Tibial artery (tissue), 4 donors: Measurements from ENCODE around the gene PDE6A.
"Not testable (repeated sequence)": the region's sequence is repeated elsewhere in the genome, so short reads cannot be mapped to it uniquely, and the experiment has no call there.

Source experiments
- DNase-seq, 2 donors: peaks; one replicate each; pipeline ENCODE4 v3.0.0-alpha.2; 2019
- H3K27ac ChIP-seq, 2 donors: fragments of 200-600 bp; sonication (generic) in 1 of 2; 1 replicate in 1 of 2; 2 replicates in 1 of 2; pipeline ENCODE4 v1.5.1; 2018 to 2019; ENCODE audit warnings: mild to moderate bottlenecking in 1 of 2
- H3K27me3 ChIP-seq, 2 donors: fragments of 200-600 bp; sonication (generic) in 1 of 2; one replicate each; pipeline versions ENCODE4 v1.5.1 to v1.6.0; 2016 to 2019
- H3K36me3 ChIP-seq, 3 donors: fragments of 200-600 bp; sonication (generic) in 2 of 3; one replicate each; pipeline ENCODE4 v1.5.1; 2016 to 2019; ENCODE audit warnings: mild to moderate bottlenecking in 2 of 3
- H3K4me1 ChIP-seq, 4 donors: fragments of 200-600 bp; sonication (generic) in 2 of 4; 1 replicate in 3 of 4; 2 replicates in 1 of 4; pipeline ENCODE4 v1.5.1; 2016 to 2019
- H3K4me3 ChIP-seq, 2 donors: fragments of 200-600 bp; sonication (generic) in 1 of 2; 1 replicate in 1 of 2; 2 replicates in 1 of 2; pipeline ENCODE4 v1.5.1; 2018 to 2019; ENCODE audit warnings: mild to moderate bottlenecking in 2 of 2
- H3K9me3 ChIP-seq, 3 donors: fragments of 200-600 bp; sonication (generic) in 1 of 3; one replicate each; pipeline ENCODE4 v1.5.1; 2016 to 2019
- intact Hi-C: fragments of 100-400 bp; cut with DNase I; formaldehyde crosslinking; loops from one replicate; pipeline ENCODE4 v1.15.0; 2023; ENCODE audit warnings: low total_unique reads
- TF ChIP-seq, protein P1 (sequence below), 2 experiments: fragments of 200-600 bp in 1 of 2; fragments of 450-650 bp in 1 of 2; IDR thresholded peaks; one replicate each; pipeline ENCODE4 v1.5.1; 2017 to 2019; ENCODE audit warnings: antibody characterized with exemption in 2 of 2, mild to moderate bottlenecking in 1 of 2, moderate library complexity in 1 of 2

Gene PDE6A

DNA sequence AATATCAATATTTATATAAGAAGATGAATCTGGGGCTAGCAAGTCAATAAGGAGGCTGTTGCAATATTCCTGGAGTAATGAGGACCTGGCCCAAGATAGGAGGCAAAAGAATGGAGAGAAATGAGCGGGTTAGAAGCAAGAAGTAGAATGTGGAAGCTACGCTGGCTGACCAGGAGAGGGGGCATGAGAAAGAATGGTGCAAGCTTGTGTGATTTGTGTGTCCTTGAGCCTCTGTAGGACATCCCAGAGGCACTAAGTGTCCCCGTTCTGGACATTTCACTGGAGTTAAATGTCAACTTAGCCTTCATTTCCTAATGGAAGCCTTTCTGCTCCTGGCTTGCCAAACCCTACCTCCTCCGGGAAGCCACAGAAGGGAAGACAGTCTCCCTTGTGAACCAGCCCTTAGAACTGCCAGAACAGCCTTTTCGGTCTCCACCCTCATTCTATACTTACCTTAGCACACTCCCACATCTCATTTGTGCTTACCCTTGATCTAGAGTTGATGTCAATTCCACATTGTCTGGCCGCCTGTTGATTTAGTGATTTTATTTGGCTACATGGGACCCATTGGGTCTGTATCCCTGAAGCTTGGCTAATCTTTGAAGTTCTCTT is 6.7 kb upstream of the PDE6A start:
- Histone ChIP-seq H3K27ac (no peak overlapping the region), H3K36me3 (no peaks in the 10 kb centered on the region), H3K27me3 (no peaks in the 10 kb centered on the region), H3K4me1 (no peaks in the 10 kb centered on the region), H3K4me3 (no peak overlapping the region), H3K9me3 (no peaks in the 10 kb centered on the region)
- intact Hi-C loops = no loop called here
- TF ChIP-seq, protein P1, sequence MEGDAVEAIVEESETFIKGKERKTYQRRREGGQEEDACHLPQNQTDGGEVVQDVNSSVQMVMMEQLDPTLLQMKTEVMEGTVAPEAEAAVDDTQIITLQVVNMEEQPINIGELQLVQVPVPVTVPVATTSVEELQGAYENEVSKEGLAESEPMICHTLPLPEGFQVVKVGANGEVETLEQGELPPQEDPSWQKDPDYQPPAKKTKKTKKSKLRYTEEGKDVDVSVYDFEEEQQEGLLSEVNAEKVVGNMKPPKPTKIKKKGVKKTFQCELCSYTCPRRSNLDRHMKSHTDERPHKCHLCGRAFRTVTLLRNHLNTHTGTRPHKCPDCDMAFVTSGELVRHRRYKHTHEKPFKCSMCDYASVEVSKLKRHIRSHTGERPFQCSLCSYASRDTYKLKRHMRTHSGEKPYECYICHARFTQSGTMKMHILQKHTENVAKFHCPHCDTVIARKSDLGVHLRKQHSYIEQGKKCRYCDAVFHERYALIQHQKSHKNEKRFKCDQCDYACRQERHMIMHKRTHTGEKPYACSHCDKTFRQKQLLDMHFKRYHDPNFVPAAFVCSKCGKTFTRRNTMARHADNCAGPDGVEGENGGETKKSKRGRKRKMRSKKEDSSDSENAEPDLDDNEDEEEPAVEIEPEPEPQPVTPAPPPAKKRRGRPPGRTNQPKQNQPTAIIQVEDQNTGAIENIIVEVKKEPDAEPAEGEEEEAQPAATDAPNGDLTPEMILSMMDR (IDR thresholded peaks at IDR 0.05) = no peak
- no peak for DNase-seq

DNA sequence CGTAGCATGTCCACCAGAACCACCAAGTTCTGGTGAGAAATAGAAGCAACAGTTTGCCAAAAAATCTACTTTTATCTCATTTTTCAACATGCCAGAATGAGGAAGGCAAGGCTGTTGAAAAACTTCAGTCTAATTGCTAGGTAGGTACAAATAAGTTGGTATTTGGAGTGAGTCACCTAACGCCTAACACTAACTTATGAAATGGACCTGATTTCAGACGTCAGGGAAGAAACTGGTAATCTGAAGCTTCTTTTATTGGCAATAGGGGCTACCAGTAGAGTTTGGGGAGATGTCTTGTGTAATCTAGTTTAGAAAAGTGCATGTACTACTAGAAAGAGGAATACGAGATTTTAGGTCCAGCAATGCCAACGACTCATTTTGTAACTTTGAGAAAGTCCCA is 4.4 kb upstream of the PDE6A start:
- H3K27ac ChIP-seq = no peak overlapping the region
- intact Hi-C loops = no loop called here
- TF ChIP-seq, protein P1 (IDR thresholded peaks at IDR 0.05) = no peak

DNA sequence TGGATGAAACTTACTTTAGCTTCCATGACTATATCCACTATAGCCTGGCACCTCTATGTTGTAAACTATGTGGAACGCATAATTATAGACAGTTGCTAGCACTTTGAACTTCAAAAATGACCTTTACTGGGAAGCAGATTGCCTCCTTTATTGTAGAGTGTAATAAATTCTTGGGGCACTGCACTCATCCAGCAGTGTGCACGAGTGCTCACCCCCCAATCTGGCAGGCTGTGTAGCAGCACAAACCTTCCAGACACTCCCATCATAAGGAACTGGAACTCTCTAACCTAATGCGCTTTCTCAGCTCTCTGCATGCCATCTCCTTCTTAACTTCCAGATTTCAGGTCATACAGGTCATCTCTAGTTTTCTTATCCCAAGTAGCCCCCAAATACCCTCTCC is 1.5 kb upstream of the PDE6A start:
- no peaks in the 10 kb centered on the region for H3K27me3 ChIP-seq
- no peaks in the 10 kb centered on the region for H3K36me3 ChIP-seq
- H3K9me3 ChIP-seq = no peaks in the 10 kb centered on the region
- H3K4me1 ChIP-seq = no peaks in the 10 kb centered on the region
- H3K4me3 ChIP-seq = no peak overlapping the region
- TF ChIP-seq, protein P1 (IDR thresholded peaks at IDR 0.05) = no peak
- intact Hi-C loops = no loop called here
- H3K27ac ChIP-seq = no peak overlapping the region
- DNase-seq = no peak

More for the DNA sequence above, 4.4 kb upstream of the PDE6A start:
- H3K4me3 ChIP-seq = no peak overlapping the region
- no peaks in the 10 kb centered on the region for H3K9me3 ChIP-seq
- H3K36me3 ChIP-seq = no peaks in the 10 kb centered on the region
- no peaks in the 10 kb centered on the region for H3K4me1 ChIP-seq
- no peaks in the 10 kb centered on the region for H3K27me3 ChIP-seq
- DNase-seq = no peak

DNA sequence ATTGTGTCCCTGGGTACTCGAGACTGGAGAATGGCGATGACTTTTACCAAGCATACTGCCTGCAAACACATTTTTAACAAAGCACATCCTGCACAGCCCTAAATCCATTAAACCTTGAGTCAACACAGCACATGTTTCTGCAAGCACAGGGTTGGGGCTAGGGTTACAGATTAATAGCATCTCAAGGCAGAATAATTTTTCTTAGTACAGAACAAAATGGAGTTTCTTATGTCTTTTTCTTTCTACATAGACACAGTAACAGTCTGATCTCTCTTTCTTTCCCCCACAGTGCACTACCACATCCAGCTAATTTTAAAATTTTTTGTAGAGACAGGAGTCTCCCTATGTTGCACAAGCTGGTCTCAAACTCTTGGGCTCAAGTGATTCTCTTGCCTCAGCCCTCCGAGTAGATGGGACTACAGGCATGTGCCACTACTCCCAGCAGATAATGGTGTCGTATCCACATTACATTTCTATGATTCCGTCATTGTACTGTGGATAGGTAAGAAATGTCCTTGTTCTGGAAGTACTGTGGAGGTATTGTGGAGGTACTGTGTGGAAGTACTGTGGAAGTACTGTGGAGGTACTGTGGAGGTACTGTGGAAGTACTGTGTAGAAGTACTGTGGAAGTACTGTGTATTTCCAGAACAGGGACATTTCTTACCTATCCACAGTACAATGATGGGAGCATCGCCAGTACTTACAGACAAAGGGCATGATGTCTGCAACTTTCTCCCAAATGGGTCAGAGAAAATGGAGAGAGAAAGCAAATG is 1.2 kb downstream of the PDE6A start:
- H3K9me3 ChIP-seq, H3K27ac ChIP-seq, intact Hi-C loops, H3K4me3 ChIP-seq, H3K36me3 ChIP-seq, DNase-seq, H3K27me3 ChIP-seq: not testable (repeated sequence)
- H3K4me1 ChIP-seq = peaks cover 0 to 21% (median 17%) of the 10 kb centered on the region in 4 donors

DNA sequence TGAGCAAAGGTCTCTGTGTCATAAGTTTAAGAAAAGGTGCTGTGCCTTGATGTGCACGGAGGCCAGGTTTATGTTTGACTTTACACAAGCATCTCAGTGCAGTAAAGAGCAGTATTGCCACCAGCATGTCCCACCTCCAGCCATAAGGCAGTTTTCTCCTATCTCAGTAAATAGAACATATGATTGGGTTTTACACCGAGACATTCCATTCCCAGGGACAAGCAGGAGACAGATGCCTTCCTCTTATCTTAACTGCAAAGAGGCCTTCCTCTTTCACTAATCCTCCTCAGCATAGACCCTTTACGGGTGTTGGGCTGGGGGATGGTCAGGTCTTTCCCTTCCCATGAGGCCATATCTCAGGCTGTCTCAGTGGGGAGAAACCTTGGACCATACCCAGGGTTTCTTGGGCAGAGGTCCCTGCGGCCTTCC is 1.8 kb downstream of the PDE6A start:
- H3K36me3 ChIP-seq, DNase-seq, H3K27ac ChIP-seq, H3K9me3 ChIP-seq, H3K27me3 ChIP-seq, H3K4me3 ChIP-seq, intact Hi-C loops: not testable (repeated sequence)
- peaks cover 0 to 27% (median 23%) of the 10 kb centered on the region in 4 donors for H3K4me1 ChIP-seq

DNA sequence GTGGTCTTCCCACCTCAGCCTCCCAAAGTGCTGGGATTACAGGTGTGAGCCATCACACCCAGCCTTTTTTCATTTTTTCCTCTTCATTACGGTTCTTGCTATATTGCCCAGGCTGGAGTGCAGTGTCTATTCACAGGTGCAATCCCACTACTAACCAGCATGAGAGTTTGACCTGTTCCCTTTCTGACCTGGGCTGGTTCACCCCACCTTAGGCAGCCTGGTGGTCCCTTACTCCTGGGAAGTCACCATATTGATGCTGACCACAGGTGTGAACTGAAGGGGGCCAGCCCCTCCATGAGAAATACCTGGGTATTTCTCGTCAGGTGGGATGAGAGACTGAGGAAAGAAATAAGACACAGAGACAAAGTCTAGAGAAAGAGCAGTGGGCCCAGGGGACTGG is 2.4 kb downstream of the PDE6A start:
- H3K36me3 ChIP-seq = no peaks in the 10 kb centered on the region
- H3K27ac ChIP-seq = no peak overlapping the region
- DNase-seq = no peak
- H3K9me3 ChIP-seq = no peaks in the 10 kb centered on the region
- TF ChIP-seq, protein P1 (IDR thresholded peaks at IDR 0.05) = no peak
- H3K27me3 ChIP-seq = no peaks in the 10 kb centered on the region
- no peak overlapping the region for H3K4me3 ChIP-seq
- intact Hi-C loops = no loop called here
- H3K4me1 ChIP-seq = peaks cover 0 to 33% (median 27%) of the 10 kb centered on the region in 4 donors
